GM19351 (cell line): ENCODE results near the gene NUMB.
"Not testable (repeated sequence)": the region's sequence is repeated elsewhere in the genome, so short reads cannot be mapped to it uniquely, and the experiment has no call there.

Experiments
- ATAC-seq: cut with Tn5 transposase; IDR thresholded peaks from one replicate; pipeline ENCODE4 v1.9.1; 2021; ENCODE audit warnings: mild to moderate bottlenecking, moderate library complexity; ENCODE audit not compliant: unreplicated experiment

The NUMB gene

GRCh38 chr14:73423092-73423491, 35.3 kb downstream of the NUMB start:
- not testable (repeated sequence) for ATAC-seq

- no peak for ATAC-seq
These were observed 35.8 kb downstream of the NUMB start for GRCh38 chr14:73422515-73422914.

GRCh38 chr14:73418227-73418626, 40.1 kb downstream of the NUMB start:
- no peak for ATAC-seq

GRCh38 chr14:73406248-73406647, 52.1 kb downstream of the NUMB start:
- not testable (repeated sequence) for ATAC-seq

GRCh38 chr14:73403181-73403752, 55.1 kb downstream of the NUMB start:
- ATAC-seq = no peak

- no peak for ATAC-seq
These were observed 55.8 kb downstream of the NUMB start for GRCh38 chr14:73402579-73402978.

- ATAC-seq = no peak
These were observed 60.5 kb downstream of the NUMB start for GRCh38 chr14:73397810-73398209.

GRCh38 chr14:73394317-73394716, 64.0 kb downstream of the NUMB start:
- no peak for ATAC-seq

- no peak for ATAC-seq
These were observed 65.0 kb downstream of the NUMB start for GRCh38 chr14:73393375-73393774.

GRCh38 chr14:73392329-73393257, 65.8 kb downstream of the NUMB start:
- no peak for ATAC-seq

- ATAC-seq = not testable (repeated sequence)
These were observed 70.5 kb downstream of the NUMB start for GRCh38 chr14:73387860-73388259.

- ATAC-seq = no peak
These were observed 72.0 kb downstream of the NUMB start for GRCh38 chr14:73386342-73386741.

GRCh38 chr14:73385021-73385420, 73.3 kb downstream of the NUMB start:
- ATAC-seq = not testable (repeated sequence)

- no peak for ATAC-seq
These were observed 75.0 kb downstream of the NUMB start for GRCh38 chr14:73383356-73383755.

GRCh38 chr14:73381380-73382013, 76.8 kb downstream of the NUMB start:
- no peak for ATAC-seq

GRCh38 chr14:73376585-73376984, 81.8 kb downstream of the NUMB start:
- no peak for ATAC-seq

- no peak for ATAC-seq
These were observed 82.5 kb downstream of the NUMB start for GRCh38 chr14:73375861-73376260.

GRCh38 chr14:73374218-73374617, 84.1 kb downstream of the NUMB start:
- no peak for ATAC-seq

GRCh38 chr14:73372529-73372928, 85.8 kb downstream of the NUMB start:
- ATAC-seq = no peak

- no peak for ATAC-seq
These were observed 87.8 kb downstream of the NUMB start for GRCh38 chr14:73370561-73370960.

- ATAC-seq = no peak
These were observed 88.9 kb downstream of the NUMB start for GRCh38 chr14:73369428-73369827.

GRCh38 chr14:73368616-73369015, 89.7 kb downstream of the NUMB start:
- no peak for ATAC-seq
